Gastrocnemius medialis (tissue), 4 donors: ENCODE data around the gene PDLIM7. TPM values are rescaled to one million over a fixed set of nuclear protein-coding genes. Genes with fewer than 3 reads are reported as not detected.

Experiments
- ATAC-seq, 2 donors: fragments of 150-250 bp; one replicate each; pipeline ENCODE4 v1.9.1; 2016
- DNase-seq, 2 donors: peaks; one replicate each; pipeline ENCODE4 v3.0.0-alpha.2; 2019
- H3K27ac ChIP-seq, 4 donors: fragments of 200-600 bp; sonication (generic); 1 replicate in 1 of 4; 2 replicates in 3 of 4; pipeline ENCODE4 v1.5.1; 2016 to 2018; ENCODE audit warnings: mild to moderate bottlenecking in 2 of 4, moderate library complexity in 1 of 4
- H3K27me3 ChIP-seq, 3 donors: fragments of 200-600 bp; sonication (generic) in 2 of 3; 1 replicate in 1 of 3; 2 replicates in 2 of 3; pipeline versions ENCODE4 v1.5.1 to v1.6.0; 2016 to 2019; ENCODE audit warnings: mild to moderate bottlenecking in 1 of 3, moderate library complexity in 1 of 3
- H3K36me3 ChIP-seq, 2 donors: fragments of 200-600 bp; sonication (generic) in 1 of 2; one replicate each; pipeline ENCODE4 v1.5.1; 2017 to 2018
- H3K4me1 ChIP-seq, 2 donors: fragments of 200-600 bp; sonication (generic) in 1 of 2; one replicate each; pipeline ENCODE4 v1.5.1; 2016 to 2017; ENCODE audit warnings: mild to moderate bottlenecking in 2 of 2
- H3K4me3 ChIP-seq, 4 donors: fragments of 200-600 bp; sonication (generic) in 3 of 4; 1 replicate in 1 of 4; 2 replicates in 3 of 4; pipeline ENCODE4 v1.5.1; 2016 to 2019; ENCODE audit warnings: mild to moderate bottlenecking in 2 of 4
- H3K9me3 ChIP-seq, 3 donors: fragments of 200-600 bp; sonication (generic) in 2 of 3; 1 replicate in 1 of 3; 2 replicates in 2 of 3; pipeline ENCODE4 v1.5.1; 2016 to 2019
- POLR2A ChIP-seq, 2 donors: fragments of 450-650 bp; IDR thresholded peaks; one replicate each; pipeline ENCODE4 v1.6.1; 2017; ENCODE audit warnings: antibody characterized with exemption in 2 of 2, mild to moderate bottlenecking in 2 of 2, moderate library complexity in 2 of 2
- in situ Hi-C, 4 donors: fragments of 200-750 bp; cut with MboI; loops; one replicate each; pipeline versions ENCODE4 v1.15.0 to v1.8.0; 2017; ENCODE audit warnings: low sequenced_read_pairs in 4 of 4
- intact Hi-C: fragments of 100-400 bp; cut with DNase I; formaldehyde crosslinking; loops from one replicate; pipeline ENCODE4 v1.15.1; 2023; ENCODE audit warnings: low total_unique reads
- total RNA-seq, 4 donors: library from RNA; depleted of rRNA; stranded (reverse); fragments of >200 nt; gene quantifications; one replicate each; pipeline versions ENCODE4 v1.1.0 to v1.2.3, GENCODE V29; 2016
- TF ChIP-seq, protein P1 (sequence below), 5 experiments: fragments of 450-650 bp in 3 of 5; fragments of 200-600 bp in 2 of 5; sonication (generic) in 2 of 5; IDR thresholded peaks in 4 of 5; conservative IDR thresholded peaks in 1 of 5; 1 replicate in 4 of 5; 2 replicates in 1 of 5; pipeline ENCODE4 v1.5.1; 2016 to 2019; ENCODE audit warnings: antibody characterized with exemption in 5 of 5, mild to moderate bottlenecking in 3 of 5, moderate library complexity in 3 of 5

Gene PDLIM7
- total RNA-seq, 4 donors from 2014 or later, result 132 to 244 (median 220) TPM

DNA sequence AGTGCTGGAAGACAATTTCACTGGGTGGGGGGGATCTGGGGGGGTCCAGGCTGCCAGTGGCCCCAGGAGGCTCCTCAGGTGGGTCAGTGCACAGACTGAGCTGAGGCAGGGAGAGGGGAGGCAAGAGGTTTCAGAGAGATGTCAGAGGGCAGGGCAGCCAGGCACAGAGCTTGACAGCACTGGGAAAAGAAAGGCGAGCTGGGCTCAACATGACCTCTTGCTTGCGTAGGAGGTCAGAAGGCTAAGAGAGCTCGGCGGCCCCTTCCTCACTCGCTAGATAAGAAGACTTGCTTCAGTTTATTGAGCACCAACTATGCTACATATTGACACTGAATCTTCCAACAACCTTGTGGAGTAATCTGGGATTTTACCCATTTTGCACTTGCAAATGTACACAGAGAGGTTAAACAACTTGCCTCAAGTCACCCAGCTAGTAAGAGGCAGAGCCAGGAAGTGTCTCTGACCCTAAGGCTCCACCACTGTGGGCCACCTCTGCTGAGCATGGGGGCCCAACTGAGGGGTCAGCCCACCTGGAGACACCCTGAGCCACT is 3.5 kb downstream of the PDLIM7 start:
- in situ Hi-C loops (no loop called here), intact Hi-C loops (no loop called here)
- H3K27me3 ChIP-seq, result no peaks in the 10 kb centered on the region
- H3K27ac ChIP-seq, result peak overlapping the region; percentile 96 to 99 (median 98)
- ATAC-seq (no peak), DNase-seq (no peak)
- peaks cover 47 to 60% of the 10 kb centered on the region in 2 donors for H3K4me1 ChIP-seq
- peaks cover 0 to 29% of the 10 kb centered on the region in 2 donors for H3K36me3 ChIP-seq
- TF ChIP-seq, protein P1, sequence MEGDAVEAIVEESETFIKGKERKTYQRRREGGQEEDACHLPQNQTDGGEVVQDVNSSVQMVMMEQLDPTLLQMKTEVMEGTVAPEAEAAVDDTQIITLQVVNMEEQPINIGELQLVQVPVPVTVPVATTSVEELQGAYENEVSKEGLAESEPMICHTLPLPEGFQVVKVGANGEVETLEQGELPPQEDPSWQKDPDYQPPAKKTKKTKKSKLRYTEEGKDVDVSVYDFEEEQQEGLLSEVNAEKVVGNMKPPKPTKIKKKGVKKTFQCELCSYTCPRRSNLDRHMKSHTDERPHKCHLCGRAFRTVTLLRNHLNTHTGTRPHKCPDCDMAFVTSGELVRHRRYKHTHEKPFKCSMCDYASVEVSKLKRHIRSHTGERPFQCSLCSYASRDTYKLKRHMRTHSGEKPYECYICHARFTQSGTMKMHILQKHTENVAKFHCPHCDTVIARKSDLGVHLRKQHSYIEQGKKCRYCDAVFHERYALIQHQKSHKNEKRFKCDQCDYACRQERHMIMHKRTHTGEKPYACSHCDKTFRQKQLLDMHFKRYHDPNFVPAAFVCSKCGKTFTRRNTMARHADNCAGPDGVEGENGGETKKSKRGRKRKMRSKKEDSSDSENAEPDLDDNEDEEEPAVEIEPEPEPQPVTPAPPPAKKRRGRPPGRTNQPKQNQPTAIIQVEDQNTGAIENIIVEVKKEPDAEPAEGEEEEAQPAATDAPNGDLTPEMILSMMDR (IDR thresholded peaks at IDR 0.05 in 4 of 5, conservative IDR thresholded peaks at IDR 0.05 in 1 of 5), result no peak
- no peak for TF ChIP-seq POLR2A (IDR thresholded peaks at IDR 0.05)
- H3K9me3 ChIP-seq, result no peaks in the 10 kb centered on the region
- H3K4me3 ChIP-seq, result no peak overlapping the region

DNA sequence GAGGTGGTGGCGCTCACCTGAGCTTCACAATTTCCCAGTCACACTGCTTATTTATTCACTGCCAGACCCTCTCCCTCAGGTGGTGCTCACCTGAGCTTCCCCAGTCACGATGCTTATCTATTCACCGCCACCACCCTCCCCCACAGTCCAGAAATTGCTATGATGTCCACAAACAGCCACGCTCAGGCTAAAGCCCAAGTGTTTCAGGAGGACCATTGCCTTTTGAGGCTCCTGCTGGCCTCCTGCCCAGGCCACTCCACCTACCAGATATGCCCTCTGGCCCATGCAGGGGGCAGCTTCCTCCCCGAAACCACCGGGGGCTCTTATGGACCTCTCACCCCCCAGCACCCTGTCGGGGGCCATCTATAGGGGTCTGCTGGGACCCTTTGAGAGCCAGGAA is 4.6 kb downstream of the PDLIM7 start:
- intact Hi-C loops, result no loop called here
- in situ Hi-C loops, result no loop called here
- Histone ChIP-seq H3K4me1 (peaks cover 45 to 56% of the 10 kb centered on the region in 2 donors), H3K27me3 (no peaks in the 10 kb centered on the region), H3K9me3 (no peaks in the 10 kb centered on the region), H3K27ac (peak overlapping the region; percentile 96 to 99 (median 98)), H3K4me3 (no peak overlapping the region), H3K36me3 (peaks cover 0 to 38% of the 10 kb centered on the region in 2 donors)
- ATAC-seq, result no peak
- TF ChIP-seq POLR2A (IDR thresholded peaks at IDR 0.05), result no peak
- TF ChIP-seq, protein P1 (IDR thresholded peaks at IDR 0.05 in 4 of 5, conservative IDR thresholded peaks at IDR 0.05 in 1 of 5), result no peak
- no peak for DNase-seq

DNA sequence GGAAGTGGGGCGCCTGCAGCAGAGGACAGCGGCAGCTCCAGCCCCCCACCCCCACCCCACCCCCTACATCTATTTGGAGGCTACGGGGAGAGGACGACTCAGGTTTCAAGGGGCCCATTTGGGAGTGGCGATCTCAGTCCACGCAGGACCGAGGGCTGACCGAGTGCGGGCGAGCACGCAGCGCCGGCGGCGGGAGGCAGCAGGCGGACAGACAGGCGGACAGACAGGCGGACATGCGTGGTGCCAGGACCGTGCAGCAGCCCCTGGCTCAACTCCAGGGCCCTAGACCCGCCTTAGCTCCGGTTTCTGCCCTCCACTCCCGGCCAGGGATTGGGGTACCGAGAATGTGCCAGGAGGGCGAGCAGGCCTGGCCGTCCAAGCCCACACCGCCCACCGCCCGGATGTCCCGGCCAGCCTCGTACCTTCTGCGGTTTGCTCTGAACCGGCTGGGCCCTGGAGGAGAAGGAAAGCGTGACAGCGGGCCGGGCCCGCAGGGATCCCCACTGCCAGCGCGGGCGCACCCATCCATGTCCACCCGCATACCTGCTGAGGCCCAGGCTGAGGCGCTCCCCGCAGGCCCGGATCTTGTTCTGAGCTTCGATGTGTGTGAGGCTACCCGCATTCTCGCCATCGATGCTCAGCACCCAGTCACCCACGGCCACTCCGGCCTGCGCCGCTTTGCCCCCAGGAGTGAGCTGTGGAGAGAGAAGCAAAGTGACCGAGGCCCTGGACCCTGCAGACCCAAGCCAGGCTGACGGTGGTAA is 5.2 kb downstream of the PDLIM7 start:
- Histone ChIP-seq H3K4me1 (peaks cover 42 to 54% of the 10 kb centered on the region in 2 donors), H3K36me3 (peaks cover 0 to 45% of the 10 kb centered on the region in 2 donors), H3K9me3 (no peaks in the 10 kb centered on the region), H3K27me3 (no peaks in the 10 kb centered on the region), H3K27ac (peak overlapping the region; percentile 37 to 98 (median 96)), H3K4me3 (no peak overlapping the region)
- in situ Hi-C loops (no loop called here), intact Hi-C loops (no loop called here)
- TF ChIP-seq, protein P1 (IDR thresholded peaks at IDR 0.05 in 4 of 5, conservative IDR thresholded peaks at IDR 0.05 in 1 of 5), result no peak
- TF ChIP-seq POLR2A (IDR thresholded peaks at IDR 0.05), result no peak
- DNase-seq (no peak), ATAC-seq (no peak)

DNA sequence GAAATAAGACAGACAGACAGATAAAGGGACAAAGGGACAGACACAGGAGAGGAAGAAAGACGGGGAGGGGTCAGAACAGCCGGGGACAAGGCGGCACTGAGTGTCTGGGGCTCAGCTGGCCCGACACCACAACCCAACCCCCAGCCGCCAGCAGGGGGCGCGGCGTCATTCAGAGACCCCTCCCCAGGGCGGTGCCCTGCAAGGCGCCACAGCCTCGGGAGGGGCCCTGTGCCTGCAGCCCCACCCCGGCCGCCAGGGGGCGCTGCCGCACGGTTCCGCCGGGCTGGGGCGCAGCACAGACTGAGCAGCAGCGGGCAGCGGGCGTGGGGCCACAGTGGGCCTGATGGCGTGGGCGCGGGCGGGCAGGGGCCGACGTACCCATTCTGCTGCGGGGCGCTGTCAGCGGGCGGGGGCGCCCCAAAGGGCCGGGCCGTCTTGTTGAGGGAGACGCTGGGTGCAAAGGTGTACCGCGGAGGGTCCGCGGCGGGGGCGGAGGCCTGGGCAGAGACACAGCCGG is 5.9 kb downstream of the PDLIM7 start:
- H3K4me1 ChIP-seq, result peaks cover 42 to 52% of the 10 kb centered on the region in 2 donors
- H3K27me3 ChIP-seq, result no peaks in the 10 kb centered on the region
- H3K27ac ChIP-seq, result peak overlapping the region; percentile 33 to 98 (median 96)
- peaks cover 0 to 48% of the 10 kb centered on the region in 2 donors for H3K36me3 ChIP-seq
- no peak for ATAC-seq
- in situ Hi-C loops (no loop called here), intact Hi-C loops (no loop called here)
- H3K9me3 ChIP-seq, result no peaks in the 10 kb centered on the region
- no peak for TF ChIP-seq POLR2A (IDR thresholded peaks at IDR 0.05)
- TF ChIP-seq, protein P1 (IDR thresholded peaks at IDR 0.05 in 4 of 5, conservative IDR thresholded peaks at IDR 0.05 in 1 of 5), result peak; percentile 49 to 93 (median 77)
- no peak overlapping the region for H3K4me3 ChIP-seq
- no peak for DNase-seq
